Activated naive CD4-positive, alpha-beta T cell treated with anti-CD3 and anti-CD28 coated beads, Interleukin-2, amount 50 U/mL, for 16 hours (primary cell): ENCODE data around the gene GNGT1.
"Not testable (repeated sequence)": the region's sequence is repeated elsewhere in the genome, so short reads cannot be mapped to it uniquely, and the experiment has no call there.

ENCODE experiments used
- DNase-seq: peaks from one replicate; pipeline ENCODE4 v3.0.0-alpha.2; 2020

Gene GNGT1

DNA sequence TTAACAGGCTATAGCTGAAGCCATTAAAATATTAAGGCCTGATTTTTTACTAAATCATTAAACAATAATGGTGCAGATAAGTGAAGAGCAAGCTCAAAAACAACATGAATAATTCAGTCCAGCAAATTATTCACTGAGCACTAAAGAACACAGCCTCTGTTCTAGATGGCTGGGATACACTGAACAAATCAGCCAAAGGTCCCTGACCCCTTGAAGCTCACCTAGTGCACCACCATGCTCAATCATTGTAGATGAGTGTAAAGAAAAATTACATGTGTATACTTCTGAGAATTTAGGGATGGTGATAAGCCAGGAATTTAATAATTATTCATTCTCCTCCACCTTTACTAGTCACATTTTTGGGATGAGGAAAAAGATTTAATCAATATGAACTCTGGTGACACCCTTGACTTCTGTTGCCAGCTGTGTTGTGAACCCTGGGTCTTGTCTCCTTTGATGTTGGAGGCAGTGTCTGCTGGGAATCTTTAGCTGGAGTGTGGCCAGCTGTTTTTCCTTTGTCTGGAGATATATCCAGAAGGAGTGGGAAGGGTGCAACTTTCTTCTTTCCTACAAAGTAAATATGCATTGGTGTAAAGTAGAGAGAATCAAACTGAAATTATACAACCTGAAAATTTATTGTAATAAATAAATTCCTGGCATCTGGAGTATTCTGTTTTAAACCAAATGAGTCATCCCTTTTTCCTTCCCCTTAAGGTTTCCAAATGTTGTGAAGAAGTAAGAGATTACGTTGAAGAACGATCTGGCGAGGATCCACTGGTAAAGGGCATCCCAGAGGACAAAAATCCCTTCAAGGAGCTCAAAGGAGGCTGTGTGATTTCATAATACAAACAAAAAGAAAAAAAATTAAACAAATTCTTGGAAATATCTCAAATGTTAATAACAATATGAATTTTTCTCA is 4.0 kb downstream of the GNGT1 start:
- DNase-seq = no peak

DNA sequence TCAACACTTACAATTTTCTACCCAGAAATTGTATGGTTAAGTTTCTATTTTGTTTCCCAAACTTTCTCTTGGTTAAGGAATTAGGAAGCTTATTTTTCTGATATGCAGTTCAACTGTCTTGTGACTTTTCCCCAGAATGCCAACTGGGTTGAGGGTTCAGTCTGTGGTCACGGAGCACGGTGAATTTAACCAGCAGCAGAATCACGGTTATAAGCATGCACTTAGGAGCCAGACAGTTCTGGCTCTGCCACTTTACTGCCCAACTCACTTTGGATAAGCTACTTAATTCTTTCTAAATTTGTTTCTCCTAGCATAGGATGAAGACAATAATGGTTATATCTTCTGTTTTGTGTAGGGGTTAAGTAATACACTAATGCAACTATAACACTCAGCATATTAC is 4.9 kb downstream of the GNGT1 start:
- DNase-seq = not testable (repeated sequence)

DNA sequence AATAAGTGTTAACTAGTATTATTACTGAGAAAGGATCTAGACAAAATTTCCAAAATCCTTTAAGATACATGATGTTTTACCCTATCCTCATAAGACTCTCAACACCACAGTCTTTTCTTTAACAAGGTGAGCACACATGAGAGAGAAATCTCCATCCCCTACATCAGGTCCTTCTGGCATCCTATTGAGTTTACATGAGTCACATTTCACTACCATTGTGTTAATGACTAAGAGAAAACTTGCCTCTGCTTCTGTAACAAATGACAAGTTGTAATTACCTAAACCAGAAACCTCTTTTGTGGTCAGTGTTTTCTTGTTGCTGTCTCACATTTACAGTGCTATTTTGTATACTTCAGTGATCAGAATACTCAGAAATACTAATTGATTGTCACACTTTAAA is 5.3 kb downstream of the GNGT1 start:
- DNase-seq = not testable (repeated sequence)

DNA sequence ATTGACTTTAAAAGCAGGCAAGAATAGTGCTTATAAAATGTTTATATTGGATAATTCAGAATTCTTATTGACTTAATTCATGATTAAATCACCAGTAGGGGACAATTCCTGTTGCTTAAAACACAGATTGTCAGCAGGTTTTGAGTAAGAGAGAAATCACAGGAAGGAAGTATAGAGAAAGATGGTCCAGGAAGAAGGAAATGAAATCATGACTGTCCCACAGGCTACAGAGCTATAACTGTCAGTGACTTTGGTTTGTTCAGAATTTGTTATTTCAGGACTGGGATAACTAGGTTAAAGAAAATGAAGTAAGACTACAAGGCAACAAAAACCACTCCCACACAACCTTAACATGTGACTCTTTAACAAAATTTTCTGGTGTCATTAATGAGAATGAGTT is 6.8 kb downstream of the GNGT1 start:
- no peak for DNase-seq

DNA sequence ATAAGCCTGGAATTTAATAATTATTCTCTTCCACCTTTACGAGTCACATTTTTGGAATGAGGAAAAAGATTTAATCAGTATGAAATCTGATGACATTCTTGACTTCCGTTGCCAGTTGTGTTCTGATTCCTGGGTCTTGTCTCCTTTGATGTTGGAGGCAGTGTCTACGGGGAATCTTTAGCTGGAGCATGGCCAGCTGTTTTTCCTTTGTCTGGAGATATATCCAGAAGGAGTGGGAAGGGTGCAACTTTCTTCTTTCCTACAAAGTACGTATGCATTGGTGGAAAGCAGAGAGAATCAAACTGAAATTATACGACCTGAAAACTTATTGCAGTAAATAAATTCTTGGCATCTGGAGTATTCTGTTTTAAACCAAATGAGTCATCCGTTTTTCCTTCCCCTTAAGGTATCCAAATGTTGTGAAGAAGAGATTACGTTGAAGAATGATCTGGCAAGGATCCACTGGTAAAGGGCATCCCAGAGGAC is 8.3 kb downstream of the GNGT1 start:
- no peak for DNase-seq

DNA sequence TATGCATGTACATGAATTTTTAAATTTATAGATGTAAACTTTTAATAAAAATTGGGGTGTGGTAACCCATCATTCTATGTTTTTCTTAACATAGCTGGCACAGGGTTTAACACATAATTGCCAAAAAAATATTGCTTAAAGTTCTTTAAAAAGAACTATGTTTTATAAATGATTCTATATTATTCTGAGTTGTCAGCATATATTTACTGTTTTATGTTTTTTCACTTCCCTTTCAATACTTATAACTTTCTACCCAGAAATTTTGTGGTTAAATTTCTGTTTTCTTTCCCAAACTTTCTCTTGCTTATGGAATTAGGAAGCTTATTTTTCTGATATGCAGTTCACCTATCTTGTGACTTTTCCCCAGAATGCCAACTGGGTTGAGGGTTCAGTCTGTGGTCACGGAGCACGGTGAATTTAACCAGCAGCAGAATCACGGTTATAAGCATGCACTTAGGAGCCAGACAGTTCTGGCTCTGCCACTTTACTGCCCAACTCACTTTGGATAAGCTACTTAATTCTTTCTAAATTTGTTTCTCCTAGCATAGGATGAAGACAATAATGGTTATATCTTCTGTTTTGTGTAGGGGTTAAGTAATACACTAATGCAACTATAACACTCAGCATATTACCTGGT is 9.0 kb downstream of the GNGT1 start:
- not testable (repeated sequence) for DNase-seq

DNA sequence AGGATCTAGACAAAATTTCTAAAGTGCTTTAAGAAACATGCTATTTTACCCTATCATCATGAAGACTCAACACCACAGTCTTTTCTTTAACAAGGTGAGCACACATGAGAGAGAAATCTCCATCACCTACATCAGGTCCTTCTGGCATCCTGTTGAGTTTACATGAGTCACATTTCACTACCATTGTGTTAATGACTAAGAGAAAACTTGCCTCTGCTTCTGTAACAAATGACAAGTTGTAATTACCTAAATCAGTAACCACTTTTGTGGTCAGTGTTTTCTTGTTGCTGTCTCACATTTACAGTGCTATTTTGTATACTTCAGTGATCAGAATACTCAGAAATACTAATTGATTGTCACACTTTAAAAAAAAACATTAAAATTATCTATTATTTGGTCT is 9.5 kb downstream of the GNGT1 start:
- not testable (repeated sequence) for DNase-seq

DNA sequence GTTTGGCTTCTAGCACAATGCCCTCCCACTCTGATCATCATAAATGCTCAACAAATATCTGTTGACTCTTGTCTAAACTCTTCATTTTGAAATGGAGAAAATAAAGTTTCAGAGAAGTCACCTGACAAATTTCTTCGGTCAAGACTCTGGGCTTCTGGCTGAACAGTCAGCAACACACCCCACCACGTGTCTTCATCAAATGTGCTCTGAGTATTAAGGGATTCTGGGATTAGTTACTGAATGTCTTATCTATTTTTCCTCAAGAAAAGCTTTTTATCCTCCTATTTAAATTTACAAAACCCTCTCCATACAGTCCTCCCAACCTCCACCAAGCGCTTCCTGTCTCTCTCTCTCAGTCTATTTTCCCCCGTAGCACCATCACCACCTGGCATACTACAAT is 9.9 kb downstream of the GNGT1 start:
- DNase-seq = not testable (repeated sequence)

DNA sequence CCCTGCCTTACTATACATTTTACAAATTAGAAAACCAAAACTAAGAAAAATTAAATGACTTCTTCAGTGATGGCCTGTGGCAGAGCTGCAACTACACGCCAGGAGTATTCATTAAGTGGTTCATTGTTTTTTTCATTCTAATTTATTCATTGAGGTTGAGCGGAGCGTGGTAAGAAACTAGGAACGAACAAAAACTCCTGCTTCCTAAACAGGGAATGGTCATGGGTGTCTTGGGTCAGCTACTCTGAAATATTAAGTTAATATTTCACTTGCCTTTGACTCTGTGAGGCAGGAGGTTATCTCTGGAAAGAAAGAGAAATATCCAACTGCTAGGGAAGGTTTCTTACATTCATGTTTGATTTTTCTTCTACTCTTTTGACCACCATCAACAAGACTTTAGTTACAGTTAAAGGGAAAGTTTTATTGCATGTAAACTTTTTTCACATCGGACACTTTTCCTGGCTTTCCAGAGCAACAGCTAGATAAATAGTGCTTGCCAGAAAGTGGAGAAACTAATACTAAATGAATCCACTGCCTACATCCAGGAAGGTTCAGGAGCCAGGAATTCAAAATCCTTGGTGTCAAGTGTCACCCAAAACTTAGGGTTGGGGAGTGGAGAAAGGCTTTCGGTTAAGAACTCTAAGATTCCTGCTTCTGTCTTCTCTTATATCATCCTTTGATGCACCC is 14.3 kb downstream of the GNGT1 start:
- DNase-seq = no peak

DNA sequence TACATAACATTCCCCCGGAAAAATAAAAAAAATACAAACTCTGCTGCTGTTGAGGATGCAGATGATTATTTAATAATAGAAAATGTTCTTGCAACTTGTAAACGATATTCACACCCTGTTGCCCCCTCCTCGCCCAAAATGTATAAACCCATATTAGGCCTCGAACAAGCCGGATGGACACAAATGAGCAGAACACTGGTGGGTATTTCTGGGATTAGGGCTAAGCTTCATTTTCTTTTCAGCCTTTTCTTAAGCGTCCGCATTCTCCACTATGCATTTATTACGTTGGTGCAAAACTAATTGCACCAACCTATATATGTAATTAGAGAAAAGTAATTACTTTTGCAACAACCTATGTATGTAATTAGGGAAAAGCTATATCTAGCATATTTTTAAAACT is 14.8 kb downstream of the GNGT1 start:
- no peak for DNase-seq

DNA sequence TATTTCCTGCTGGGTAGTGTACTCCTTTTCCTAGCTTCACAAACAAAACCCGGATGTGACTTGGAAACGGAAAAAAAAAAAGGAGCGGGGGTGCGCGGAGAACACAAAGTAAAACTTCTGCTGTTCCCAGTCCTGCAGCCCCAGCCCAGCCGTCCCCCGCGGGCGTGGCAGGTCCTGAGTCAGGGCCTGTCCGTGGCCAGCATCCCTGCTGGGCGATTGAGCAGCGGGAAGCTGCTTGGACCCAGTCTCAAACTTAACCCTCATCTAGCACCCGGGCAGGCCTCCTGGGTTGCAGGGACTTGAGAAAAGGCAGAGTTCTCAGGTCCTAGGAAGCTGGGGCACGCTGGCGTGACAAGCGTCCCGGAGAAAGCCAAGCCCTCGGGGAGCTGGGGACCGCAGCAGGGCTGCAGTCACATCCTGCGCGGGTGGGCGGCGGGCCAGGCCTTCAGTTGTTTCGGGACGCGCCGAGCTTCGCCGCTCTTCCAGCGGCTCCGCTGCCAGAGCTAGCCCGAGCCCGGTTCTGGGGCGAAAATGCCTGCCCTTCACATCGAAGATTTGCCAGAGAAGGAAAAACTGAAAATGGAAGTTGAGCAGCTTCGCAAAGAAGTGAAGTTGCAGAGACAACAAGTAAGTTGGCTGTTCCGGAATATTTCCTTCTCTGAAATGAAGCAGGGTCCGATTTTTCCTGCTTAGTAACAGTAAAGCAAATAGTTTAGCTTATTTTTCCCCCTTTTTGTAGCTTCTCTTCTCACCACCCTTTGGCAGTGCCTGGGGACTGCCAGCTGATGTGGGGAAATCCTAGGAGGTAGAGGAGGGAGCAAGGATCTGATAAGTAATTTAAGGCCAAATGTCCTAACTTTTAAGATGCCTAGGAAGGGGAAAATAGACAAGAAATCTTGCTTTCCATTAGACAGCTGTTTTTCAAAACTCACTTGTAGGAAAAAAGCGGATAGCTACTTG is 15.5 kb downstream of the GNGT1 start, which contains the start of gene GNG11:
GNG11 (plus strand) TSS at position 129 of the 960 bp plus-strand sequence; CDS start at position 532, 403 bp downstream.
- peak; percentile 15 for DNase-seq

DNA sequence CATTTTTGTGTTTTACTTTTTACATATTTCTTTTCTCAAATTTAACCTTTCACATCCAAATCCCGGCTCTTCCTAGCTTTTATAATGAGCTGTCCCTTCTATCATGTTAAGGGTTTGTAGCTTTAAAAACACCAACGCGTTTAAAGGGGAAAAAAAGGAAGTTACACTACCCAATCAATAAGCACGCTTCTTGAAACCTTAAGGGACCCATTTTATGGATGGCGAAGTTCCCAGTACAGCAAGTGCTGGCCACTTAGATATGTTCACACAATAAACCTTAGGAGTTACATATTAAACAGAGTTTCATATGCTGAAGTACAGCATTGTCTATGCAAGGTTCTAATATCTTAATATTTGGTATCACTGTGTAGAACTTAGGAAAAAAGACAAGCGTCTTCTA is 16.9 kb downstream of the GNGT1 start:
- no peak for DNase-seq

DNA sequence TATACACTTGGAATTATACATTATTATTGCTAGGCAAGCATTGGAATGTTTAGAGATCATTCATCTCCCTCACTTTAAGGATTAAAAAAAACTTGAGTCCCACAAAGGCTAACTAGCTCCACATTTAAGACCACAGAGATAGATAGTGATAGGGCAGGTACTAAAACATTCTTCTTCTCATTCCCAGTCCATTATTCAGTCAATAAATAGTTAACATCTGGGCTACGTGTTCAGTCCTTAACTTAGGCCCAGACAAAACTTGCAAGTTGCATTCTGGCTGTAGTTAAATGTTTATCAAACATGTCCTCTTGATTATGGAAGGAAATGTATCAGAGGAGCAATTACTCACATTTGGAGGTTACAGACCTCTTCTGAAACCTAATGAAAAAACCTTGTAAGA is 17.6 kb downstream of the GNGT1 start:
- no peak for DNase-seq

DNA sequence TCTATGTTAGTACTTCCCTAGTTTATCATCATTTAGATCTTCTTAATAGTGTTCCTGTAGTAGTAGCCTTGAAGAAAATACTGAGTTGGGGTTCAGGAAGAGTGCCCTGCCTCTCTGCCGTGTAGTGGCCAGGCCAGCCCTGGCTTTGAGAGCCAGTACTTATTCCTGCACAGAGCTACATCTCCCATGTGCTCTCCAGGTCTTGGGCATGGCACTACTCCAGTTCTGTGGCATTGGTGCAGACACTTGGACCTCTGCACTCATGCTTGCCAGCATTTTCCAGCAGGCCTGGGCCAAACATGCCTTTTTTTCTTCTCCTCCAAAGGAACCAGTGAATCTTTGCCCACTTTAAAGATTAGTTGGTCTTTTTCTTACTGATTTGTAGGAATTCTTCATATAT is 20.4 kb downstream of the GNGT1 start:
- no peak for DNase-seq

DNA sequence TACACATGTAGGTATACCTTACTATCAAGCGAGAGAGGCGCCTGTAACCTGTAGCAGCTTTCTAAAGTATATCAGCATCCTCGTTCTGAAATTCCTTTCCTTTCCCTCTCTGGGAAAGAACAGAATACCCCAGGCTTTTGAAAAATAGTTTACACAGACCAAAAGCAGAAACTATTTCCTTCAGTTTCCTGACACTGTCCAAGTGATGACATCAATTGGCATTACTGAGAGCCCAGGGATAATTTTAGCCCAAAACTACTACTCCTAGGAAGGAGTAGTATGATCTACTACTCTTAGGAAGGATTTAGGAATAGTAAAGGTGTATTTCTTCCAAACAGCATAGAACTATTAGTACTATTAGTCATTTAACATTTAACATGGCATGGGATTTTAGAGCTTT is 21.2 kb downstream of the GNGT1 start:
- no peak for DNase-seq

DNA sequence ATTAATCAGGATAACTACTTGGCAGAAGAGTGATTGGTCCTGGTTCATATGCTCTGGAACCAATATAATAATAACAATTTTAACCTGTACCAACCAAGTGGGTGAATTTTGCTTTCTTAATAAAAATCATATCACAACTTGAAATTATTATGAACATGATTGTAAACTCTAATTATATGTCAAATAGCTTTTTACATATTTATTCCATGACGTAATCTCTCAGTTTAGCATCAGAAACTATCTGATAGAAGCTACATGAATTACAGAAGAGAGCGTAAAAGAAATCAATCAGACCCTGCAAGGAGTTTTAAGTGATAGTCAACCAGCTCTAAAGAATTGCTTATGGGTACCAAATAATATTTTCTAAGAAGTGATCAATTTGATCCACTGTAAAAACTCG is 25.3 kb downstream of the GNGT1 start:
- no peak for DNase-seq

DNA sequence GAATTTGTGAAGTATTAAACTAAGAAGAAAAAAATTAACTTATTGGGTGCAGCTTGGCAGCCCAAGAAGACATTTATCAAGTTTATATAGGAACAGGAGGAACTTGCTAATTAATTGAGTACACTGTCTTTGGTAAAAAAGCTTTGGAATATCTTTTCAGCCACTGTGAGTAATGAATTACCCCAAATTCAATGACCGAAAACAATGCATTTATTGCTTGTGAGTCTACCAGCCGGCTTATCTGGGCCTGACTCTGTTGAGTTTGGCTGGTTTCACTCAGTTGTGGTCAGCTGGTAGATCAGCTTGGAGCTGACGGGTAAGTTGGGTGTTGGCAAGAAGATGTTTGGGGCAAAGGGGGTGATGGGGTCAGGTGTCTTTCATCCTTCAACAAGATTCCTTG is 26.8 kb downstream of the GNGT1 start:
- no peak for DNase-seq

DNA sequence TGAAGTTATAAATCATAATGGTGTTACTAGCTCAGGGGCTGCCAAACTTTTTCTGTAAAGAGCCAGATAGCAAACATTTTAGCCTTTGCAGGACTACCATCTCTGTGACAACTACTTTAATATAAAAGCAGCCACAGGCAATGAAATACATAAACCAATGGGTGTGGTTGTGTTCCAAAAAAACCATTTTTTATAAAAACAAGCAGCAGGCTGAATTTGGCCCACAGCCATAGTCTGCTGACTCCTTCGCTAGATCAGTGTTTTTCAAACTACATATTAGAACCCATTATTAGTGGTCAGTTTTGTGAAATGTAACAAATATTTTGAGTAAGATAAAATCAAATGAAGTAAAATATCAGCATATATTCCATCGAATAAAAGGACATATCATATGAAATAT is 28.7 kb downstream of the GNGT1 start:
- no peak for DNase-seq

DNA sequence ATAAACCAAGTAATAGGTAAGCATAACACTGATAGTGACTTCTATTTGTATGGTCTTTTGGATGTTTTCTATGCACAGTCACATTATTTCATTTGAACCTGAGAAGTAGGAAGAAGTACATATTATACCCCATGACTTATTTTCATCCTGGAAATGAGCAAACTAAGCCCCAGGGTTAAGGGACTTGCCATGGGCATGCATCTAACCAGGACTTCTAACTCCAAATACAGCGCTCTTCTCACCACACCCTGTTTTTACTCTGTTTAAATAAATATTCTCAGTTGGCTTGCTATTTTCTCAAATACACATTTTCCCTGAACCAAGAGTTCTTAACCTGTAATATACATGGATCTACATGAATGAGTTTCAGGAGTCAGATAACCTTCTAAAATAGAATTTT is 31.5 kb downstream of the GNGT1 start:
- DNase-seq = no peak

DNA sequence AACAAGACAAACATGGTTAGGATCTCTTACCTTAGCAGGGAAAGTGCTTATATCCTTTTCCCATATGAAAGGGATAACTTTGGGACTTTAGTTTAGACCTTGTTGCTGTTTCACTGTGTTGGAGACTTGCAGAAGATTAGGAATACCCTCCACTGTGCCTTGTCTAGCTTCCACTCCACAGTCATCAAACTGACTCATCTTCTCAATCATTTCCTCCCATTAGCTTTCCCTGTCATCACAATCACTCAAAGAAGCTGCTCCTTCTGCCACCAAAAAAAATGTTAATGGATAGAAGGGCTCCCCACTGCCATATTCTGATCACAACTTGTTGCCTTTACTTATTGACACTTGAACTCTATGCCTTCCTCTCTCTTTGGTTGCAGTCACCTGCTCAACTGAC is 31.9 kb downstream of the GNGT1 start:
- DNase-seq = no peak

DNA sequence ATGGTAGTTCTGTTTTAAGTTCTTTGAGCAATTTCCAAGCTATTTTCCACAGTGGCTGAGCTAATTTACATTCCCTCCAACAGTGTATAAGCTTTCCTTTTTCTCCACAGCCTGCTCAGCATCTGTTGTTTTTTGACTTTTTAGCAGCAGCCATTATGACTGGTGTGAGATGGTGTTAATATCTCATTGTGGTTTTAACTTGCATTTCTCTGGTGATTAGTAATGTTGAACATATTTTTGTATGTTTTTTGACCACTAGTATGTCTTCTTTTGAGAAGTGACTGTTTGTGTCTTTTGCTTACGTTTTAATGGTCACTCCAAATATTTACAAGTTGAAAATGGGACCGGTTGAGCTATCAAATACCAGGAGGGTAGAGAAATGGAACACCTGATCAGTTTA is 35.6 kb downstream of the GNGT1 start:
- no peak for DNase-seq

DNA sequence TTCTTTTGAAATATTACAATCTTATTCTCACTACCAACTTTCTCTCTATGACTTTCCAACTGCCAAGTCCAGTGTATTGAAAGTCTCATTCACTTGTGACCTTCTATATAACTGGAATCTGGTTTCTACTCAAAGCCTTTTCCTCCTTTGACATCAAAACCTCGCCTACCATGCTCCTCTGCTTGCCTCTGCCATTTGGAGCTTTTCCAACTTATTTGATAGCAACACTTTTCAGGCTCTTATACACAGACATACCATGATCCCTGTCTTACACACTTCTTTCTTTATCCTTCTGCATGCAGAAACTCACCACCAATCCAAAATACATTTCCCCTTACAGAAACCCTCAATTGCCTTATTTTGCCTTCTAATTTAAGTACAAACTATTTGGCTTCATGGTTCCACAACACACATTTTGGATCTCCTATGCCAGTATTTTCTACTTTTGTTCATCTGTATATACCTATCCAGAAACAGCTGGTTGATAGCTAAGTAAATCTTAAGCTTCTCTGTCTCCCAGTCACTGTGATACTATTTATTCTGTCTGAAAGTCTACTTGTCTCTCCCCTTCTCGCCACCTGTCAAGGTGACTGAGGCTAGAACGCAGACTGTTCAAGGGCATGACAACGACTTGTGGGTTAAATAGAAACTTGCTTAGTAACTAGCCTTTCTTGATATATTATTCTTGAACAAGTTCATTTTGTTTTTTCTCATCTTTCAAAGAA is 37.6 kb downstream of the GNGT1 start:
- DNase-seq = no peak
